Measurements from ENCODE around the gene SIGMAR1.
A peak's percentile ranks its signal among the peaks of the same experiment; 100 is the strongest.

The SIGMAR1 gene

DNA sequence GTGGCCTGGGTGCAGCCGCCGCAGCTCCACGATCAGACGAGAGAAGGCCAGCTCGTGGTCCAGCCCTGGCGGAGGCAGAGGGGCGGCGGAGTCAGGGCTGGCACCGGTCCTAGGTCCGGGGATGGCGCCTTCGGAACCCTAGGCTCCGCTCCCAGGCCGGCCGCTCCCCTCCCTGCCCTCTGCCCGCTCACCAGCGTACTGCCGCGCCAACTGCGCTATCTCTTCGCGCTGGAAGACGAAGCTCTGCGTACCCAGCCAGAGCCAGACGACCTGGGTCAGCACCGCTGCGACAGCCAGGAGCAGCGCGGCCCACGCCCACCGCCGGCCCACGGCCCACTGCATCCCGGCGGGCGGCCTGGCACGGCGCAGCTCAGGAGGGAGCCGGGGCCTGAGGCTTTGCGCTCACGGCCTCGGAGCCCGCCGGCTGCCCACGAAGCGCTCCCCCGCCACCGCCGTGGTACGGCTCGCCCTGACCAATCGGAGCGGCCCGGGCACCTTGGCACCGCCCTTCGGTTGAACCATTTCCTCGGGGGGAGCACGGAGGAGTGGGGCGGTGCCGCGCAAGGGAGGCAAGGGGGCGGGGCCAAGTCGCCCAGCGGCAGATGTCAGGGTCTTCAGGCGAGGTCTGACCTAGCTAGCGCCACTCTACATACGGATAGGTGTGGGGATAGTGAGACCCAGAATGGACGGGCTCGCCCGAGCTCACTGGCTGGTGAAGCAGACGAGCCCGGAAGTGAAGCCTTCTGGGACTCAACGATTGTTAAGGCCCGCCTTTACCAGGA is at the start of gene SIGMAR1:
TSS of gene SIGMAR1 (minus strand) at position 432 of the 782 bp plus-strand sequence. CDS start at position 342, 90 bp downstream.
- peak; percentile 44; the same call in 1 of the 2 replicates for TF ChIP-seq ZFX (IDR thresholded peaks at IDR 0.05; ENCODE audit: borderline replicate concordance)
- TF ChIP-seq, protein P1, sequence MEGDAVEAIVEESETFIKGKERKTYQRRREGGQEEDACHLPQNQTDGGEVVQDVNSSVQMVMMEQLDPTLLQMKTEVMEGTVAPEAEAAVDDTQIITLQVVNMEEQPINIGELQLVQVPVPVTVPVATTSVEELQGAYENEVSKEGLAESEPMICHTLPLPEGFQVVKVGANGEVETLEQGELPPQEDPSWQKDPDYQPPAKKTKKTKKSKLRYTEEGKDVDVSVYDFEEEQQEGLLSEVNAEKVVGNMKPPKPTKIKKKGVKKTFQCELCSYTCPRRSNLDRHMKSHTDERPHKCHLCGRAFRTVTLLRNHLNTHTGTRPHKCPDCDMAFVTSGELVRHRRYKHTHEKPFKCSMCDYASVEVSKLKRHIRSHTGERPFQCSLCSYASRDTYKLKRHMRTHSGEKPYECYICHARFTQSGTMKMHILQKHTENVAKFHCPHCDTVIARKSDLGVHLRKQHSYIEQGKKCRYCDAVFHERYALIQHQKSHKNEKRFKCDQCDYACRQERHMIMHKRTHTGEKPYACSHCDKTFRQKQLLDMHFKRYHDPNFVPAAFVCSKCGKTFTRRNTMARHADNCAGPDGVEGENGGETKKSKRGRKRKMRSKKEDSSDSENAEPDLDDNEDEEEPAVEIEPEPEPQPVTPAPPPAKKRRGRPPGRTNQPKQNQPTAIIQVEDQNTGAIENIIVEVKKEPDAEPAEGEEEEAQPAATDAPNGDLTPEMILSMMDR (IDR thresholded peaks at IDR 0.05): no peak
- peak within 1 kb of the TSS; percentile 91 for H3K27ac ChIP-seq

DNA sequence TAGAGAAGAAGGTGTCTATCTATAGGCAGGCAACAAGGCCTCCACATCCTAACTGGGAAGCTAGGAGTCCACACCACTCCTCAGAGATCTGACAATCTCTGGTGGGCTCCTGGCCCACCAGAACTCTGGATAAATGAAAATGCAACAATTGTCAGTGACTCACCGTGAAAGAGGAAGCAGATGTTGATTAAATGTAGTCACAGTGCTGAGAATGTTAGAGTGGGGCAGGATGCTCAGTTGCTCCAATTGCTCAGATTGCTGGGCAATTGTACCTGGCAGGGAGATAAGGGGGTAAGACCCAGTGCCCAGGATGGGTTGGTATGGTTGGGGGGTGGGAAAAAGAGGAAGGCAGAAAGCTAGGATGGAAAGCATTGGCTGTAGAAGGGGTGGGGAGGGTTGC is 49.1 kb upstream of the SIGMAR1 start:
- no peak overlapping the region for H3K27ac ChIP-seq
- TF ChIP-seq ZFX (IDR thresholded peaks at IDR 0.05; ENCODE audit: borderline replicate concordance): no peak
- TF ChIP-seq, protein P1 (IDR thresholded peaks at IDR 0.05): no peak

GRCh38 chr9:34686231-34686630 is 48.6 kb upstream of the SIGMAR1 start:
- H3K27ac ChIP-seq: no peak overlapping the region
- TF ChIP-seq ZFX (IDR thresholded peaks at IDR 0.05; ENCODE audit: borderline replicate concordance): no peak
- TF ChIP-seq, protein P1 (IDR thresholded peaks at IDR 0.05): no peak

GRCh38 chr9:34685591-34685990 is 48.0 kb upstream of the SIGMAR1 start:
- no peak for TF ChIP-seq ZFX (IDR thresholded peaks at IDR 0.05; ENCODE audit: borderline replicate concordance)
- no peak overlapping the region for H3K27ac ChIP-seq

- TF ChIP-seq, protein P1 (IDR thresholded peaks at IDR 0.05): no peak
- TF ChIP-seq ZFX (IDR thresholded peaks at IDR 0.05; ENCODE audit: borderline replicate concordance): no peak
- no peak overlapping the region for H3K27ac ChIP-seq
Observed at GRCh38 chr9:34684816-34685215, 47.2 kb upstream of the SIGMAR1 start.

- H3K27ac ChIP-seq: no peak overlapping the region
- no peak for TF ChIP-seq ZFX (IDR thresholded peaks at IDR 0.05; ENCODE audit: borderline replicate concordance)
- TF ChIP-seq, protein P1 (IDR thresholded peaks at IDR 0.05): no peak
Observed at GRCh38 chr9:34684145-34684544, 46.6 kb upstream of the SIGMAR1 start.

GRCh38 chr9:34675869-34676268 is 38.3 kb upstream of the SIGMAR1 start:
- H3K27ac ChIP-seq: no peak overlapping the region
- TF ChIP-seq, protein P1 (IDR thresholded peaks at IDR 0.05): no peak
- no peak for TF ChIP-seq ZFX (IDR thresholded peaks at IDR 0.05; ENCODE audit: borderline replicate concordance)
